Measurements from ENCODE around the gene AMBP.

GRCh38 chr9:114046875-114047274, 31.2 kb downstream of the AMBP start:
- no peak for TF ChIP-seq EP300 (IDR thresholded peaks at IDR 0.05; ENCODE audit: borderline replicate concordance)
- TF ChIP-seq TEAD4 (IDR thresholded peaks at IDR 0.05), result no peak
- TF ChIP-seq RAD21 (IDR thresholded peaks at IDR 0.05; ENCODE audit: low read depth), result no peak
- TF ChIP-seq TAF1 (IDR thresholded peaks at IDR 0.05; ENCODE audit: low read depth), result no peak

All from Ishikawa (cell line).